Natural killer cell (primary cell): Measurements from ENCODE around the gene RHBDD2. TPM values are rescaled to one million over a fixed set of nuclear protein-coding genes. Genes with fewer than 3 reads are reported as not detected.
"Not testable (repeated sequence)": the region's sequence is repeated elsewhere in the genome, so short reads cannot be mapped to it uniquely, and the experiment has no call there.

Source experiments
- ATAC-seq, 3 donors: fragments of 150-1000 bp in 2 of 3; fragments of 200-7000 bp in 1 of 3; cut with Tn5 transposase; 1 replicate in 1 of 3; 2 replicates in 2 of 3; pipeline ENCODE4 v1.10.0; 2021; ENCODE audit warnings: mild to moderate bottlenecking in 2 of 3, moderate library complexity in 2 of 3
- DNase-seq, 2 donors: peaks; one replicate each; pipeline versions ENCODE4 v3.0.0 to v3.0.0-alpha.2; 2013 to 2021; ENCODE audit warnings: mixed read lengths in 1 of 2
- H3K27ac ChIP-seq: one replicate; pipeline ENCODE4 v1.5.1; 2013; ENCODE audit warnings: mild to moderate bottlenecking, low read length
- H3K27me3 ChIP-seq: one replicate; pipeline ENCODE4 v1.6.1; 2013; ENCODE audit warnings: low read length; ENCODE audit not compliant: control insufficient read depth, insufficient read depth
- H3K36me3 ChIP-seq: one replicate; pipeline ENCODE4 v1.6.1; 2013; ENCODE audit warnings: low read length; ENCODE audit not compliant: control insufficient read depth, insufficient read depth
- H3K4me1 ChIP-seq: one replicate; pipeline ENCODE4 v1.6.1; 2013; ENCODE audit warnings: low read length; ENCODE audit not compliant: control insufficient read depth, insufficient read depth
- H3K4me3 ChIP-seq: one replicate; pipeline ENCODE4 v1.5.1; 2013; ENCODE audit warnings: low read length
- H3K9me3 ChIP-seq: one replicate; pipeline ENCODE4 v1.6.1; 2013; ENCODE audit warnings: low read length; ENCODE audit not compliant: control insufficient read depth, insufficient read depth
- H3K27ac Mint-ChIP-seq, 2 donors: one replicate each; pipeline ENCODE4 v1.8.0; 2022; ENCODE audit warnings: mild to moderate bottlenecking in 2 of 2, mixed read lengths in 2 of 2, moderate library complexity in 1 of 2
- H3K27me3 Mint-ChIP-seq, 2 donors: one replicate each; pipeline ENCODE4 v1.8.0; 2022; ENCODE audit warnings: low read depth in 2 of 2, mixed read lengths in 2 of 2
- H3K36me3 Mint-ChIP-seq: one replicate; pipeline ENCODE4 v1.8.0; 2022; ENCODE audit warnings: mixed read lengths
- H3K4me1 Mint-ChIP-seq, 2 donors: one replicate each; pipeline ENCODE4 v1.8.0; 2022; ENCODE audit warnings: mixed read lengths in 2 of 2
- H3K4me3 Mint-ChIP-seq: one replicate; pipeline ENCODE4 v1.8.0; 2022; ENCODE audit warnings: mild to moderate bottlenecking, moderate library complexity, mixed read lengths
- H3K9me3 Mint-ChIP-seq, 2 donors: one replicate each; pipeline ENCODE4 v1.8.0; 2022; ENCODE audit warnings: mixed read lengths in 2 of 2
- CTCF ChIP-seq: fragments of 200-600 bp; IDR thresholded peaks from one replicate; pipeline ENCODE4 v1.8.0; 2022; ENCODE audit warnings: antibody characterized with exemption
- WGBS: methylation state at CpG from one replicate; pipeline ENCODE4 v1.1.7; 2013; ENCODE audit warnings: missing lambda C conversion rate; ENCODE audit not compliant: insufficient coverage; 5-methylcytosine and 5-hydroxymethylcytosine counted together
- intact Hi-C: fragments of 100-400 bp; cut with micrococcal nuclease; formaldehyde crosslinking; loops from one replicate; pipeline ENCODE4 v1.14.2; 2022
- total RNA-seq, 4 donors: library from RNA; stranded (reverse); fragments of 120-200 nt in 1 of 4; gene quantifications; one replicate each; pipeline versions ENCODE4 v1.2.3 to v1.2.4, GENCODE V29; 2013 to 2022

Gene RHBDD2
- total RNA-seq, 3 donors from 2014 or later (not counting 1 experiment from before 2014, with no cell fraction given) = 45.2 to 74.3 (median 61.9) TPM

GRCh38 chr7:75905785-75906604 lies 27.2 kb downstream of the RHBDD2 start:
- Histone ChIP-seq H3K27me3 (no peaks in the 10 kb centered on the region), H3K9me3 (no peaks in the 10 kb centered on the region), H3K36me3 (no peaks in the 10 kb centered on the region), H3K27ac (no peak overlapping the region), H3K4me3 (no peak overlapping the region), H3K4me1 (no peaks in the 10 kb centered on the region)
- TF ChIP-seq CTCF = no peak
- Mint-ChIP-seq H3K4me3 (no peak overlapping the region), H3K27ac (no peak overlapping the region), H3K36me3 (no peaks in the 10 kb centered on the region), H3K4me1 (no peaks in the 10 kb centered on the region), H3K27me3 (peaks cover 0 to 4% of the 10 kb centered on the region in 2 donors), H3K9me3 (no peaks in the 10 kb centered on the region)
- DNase-seq (no peak), ATAC-seq (peak in 1 of 3 donors; percentile 37)
- WGBS = 53% methylated on average over 13 of the region's 17 CpGs
- intact Hi-C loops = no loop called here

GRCh38 chr7:75906991-75907667 lies 28.3 kb downstream of the RHBDD2 start:
- H3K9me3 ChIP-seq = no peaks in the 10 kb centered on the region
- H3K27ac ChIP-seq = no peak overlapping the region
- no peak overlapping the region for H3K27ac Mint-ChIP-seq
- 92% methylated on average over 10 of the region's 10 CpGs for WGBS
- no peak for DNase-seq
- ATAC-seq = no peak
- H3K36me3 Mint-ChIP-seq = no peaks in the 10 kb centered on the region
- intact Hi-C loops = no loop called here
- H3K9me3 Mint-ChIP-seq = no peaks in the 10 kb centered on the region
- no peaks in the 10 kb centered on the region for H3K4me1 ChIP-seq
- H3K4me3 Mint-ChIP-seq = no peak overlapping the region
- H3K4me1 Mint-ChIP-seq = no peaks in the 10 kb centered on the region
- no peak for TF ChIP-seq CTCF
- H3K4me3 ChIP-seq = no peak overlapping the region
- peaks cover 0 to 4% of the 10 kb centered on the region in 2 donors for H3K27me3 Mint-ChIP-seq
- no peaks in the 10 kb centered on the region for H3K27me3 ChIP-seq
- H3K36me3 ChIP-seq = no peaks in the 10 kb centered on the region

DNA sequence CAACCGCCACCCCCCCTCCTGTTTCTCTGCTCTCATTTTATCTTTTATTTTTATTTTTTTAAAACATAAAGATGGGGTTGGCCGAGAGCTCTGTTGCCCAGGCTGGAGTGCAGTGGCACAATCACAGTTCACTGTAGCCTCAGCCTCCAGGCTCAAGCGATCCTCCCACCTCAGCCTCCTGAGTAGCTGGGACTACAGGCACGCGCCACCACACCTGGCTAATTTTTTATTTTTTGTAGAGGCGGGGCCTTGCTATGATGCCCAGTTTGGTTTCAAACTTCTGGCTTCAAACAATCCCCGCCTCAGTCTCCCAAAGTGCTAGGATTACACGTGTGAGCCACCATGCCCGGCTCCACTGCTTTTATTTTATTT lies 28.8 kb downstream of the RHBDD2 start:
- DNase-seq, H3K36me3 ChIP-seq, H3K9me3 ChIP-seq, ATAC-seq, H3K27me3 ChIP-seq, H3K27ac Mint-ChIP-seq, H3K27me3 Mint-ChIP-seq, intact Hi-C loops, H3K4me1 ChIP-seq, H3K36me3 Mint-ChIP-seq, H3K4me3 ChIP-seq, H3K9me3 Mint-ChIP-seq, H3K4me1 Mint-ChIP-seq, H3K27ac ChIP-seq, H3K4me3 Mint-ChIP-seq: not testable (repeated sequence)
- WGBS = 98% methylated on average over 8 of the region's 9 CpGs

DNA sequence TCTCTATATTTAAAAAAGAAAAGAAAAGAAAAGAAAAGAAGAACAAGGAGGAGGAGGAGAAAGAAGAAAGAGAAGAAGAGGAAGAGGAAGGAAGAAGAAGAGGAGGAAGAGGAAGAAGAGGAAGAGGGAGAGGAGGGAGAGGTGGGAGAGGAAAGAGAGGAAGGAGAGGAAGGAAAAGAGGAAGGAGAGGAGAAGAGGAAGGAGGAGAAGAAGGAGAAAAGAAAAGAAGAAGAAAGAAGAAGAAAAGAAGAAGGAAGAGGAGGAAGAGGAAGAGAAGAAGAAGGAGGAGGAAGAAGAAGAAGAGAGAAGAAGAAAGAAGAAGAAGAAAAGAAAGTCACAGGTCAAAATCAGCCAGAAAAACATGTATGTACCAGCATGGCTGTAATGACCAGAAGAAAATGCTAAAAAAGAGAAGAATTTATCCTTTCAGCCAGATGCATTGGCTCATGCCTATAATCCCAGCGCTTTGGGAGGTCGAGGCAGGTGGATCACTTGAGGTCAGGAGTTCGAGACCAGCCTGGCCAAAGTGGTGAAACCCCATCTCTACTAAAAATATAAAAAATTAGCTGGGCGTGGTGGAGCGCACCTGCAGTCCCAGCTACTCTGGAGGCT lies 30.8 kb downstream of the RHBDD2 start:
- 90% methylated on average over 5 of the region's 5 CpGs for WGBS
- no peak overlapping the region for H3K4me3 ChIP-seq
- no peak for TF ChIP-seq CTCF
- H3K27me3 ChIP-seq = no peaks in the 10 kb centered on the region
- H3K4me1 Mint-ChIP-seq = peaks cover 0 to 7% of the 10 kb centered on the region in 2 donors
- no peaks in the 10 kb centered on the region for H3K9me3 ChIP-seq
- H3K4me1 ChIP-seq = peaks cover 11% of the 10 kb centered on the region
- H3K27ac Mint-ChIP-seq = no peak overlapping the region
- H3K36me3 ChIP-seq = no peaks in the 10 kb centered on the region
- intact Hi-C loops = no loop called here
- ATAC-seq (no peak), DNase-seq (no peak)
- no peak overlapping the region for H3K4me3 Mint-ChIP-seq
- no peaks in the 10 kb centered on the region for H3K36me3 Mint-ChIP-seq
- H3K9me3 Mint-ChIP-seq = no peaks in the 10 kb centered on the region
- no peak overlapping the region for H3K27ac ChIP-seq
- peaks cover 0 to 4% of the 10 kb centered on the region in 2 donors for H3K27me3 Mint-ChIP-seq

- H3K36me3 ChIP-seq, ATAC-seq, H3K36me3 Mint-ChIP-seq, H3K27me3 Mint-ChIP-seq, H3K27me3 ChIP-seq, intact Hi-C loops, H3K4me3 ChIP-seq, H3K27ac ChIP-seq, H3K9me3 Mint-ChIP-seq, H3K27ac Mint-ChIP-seq, H3K4me3 Mint-ChIP-seq, DNase-seq, H3K9me3 ChIP-seq: not testable (repeated sequence)
- 90% methylated on average over 12 of the region's 12 CpGs for WGBS
- H3K4me1 ChIP-seq = peaks cover 21% of the 10 kb centered on the region
- peaks cover 9 to 16% of the 10 kb centered on the region in 2 donors for H3K4me1 Mint-ChIP-seq
These were observed 32.4 kb downstream of the RHBDD2 start for GRCh38 chr7:75911186-75911585.
